GM12878 (cell line): Measurements from ENCODE around the gene SYNDIG1.

ENCODE experiments used
- CBX5 ChIP-seq: sonication (generic); IDR thresholded peaks from 2 replicates; pipeline ENCODE4 v1.6.1; 2016; ENCODE audit warnings: low read depth, moderate library complexity, mild to moderate bottlenecking, inconsistent platforms
- CTCF ChIP-seq, 3 experiments: IDR thresholded peaks in 2 of 3; conservative IDR thresholded peaks in 1 of 3; 2 replicates each; pipeline ENCODE4 v1.5.1; 2011; ENCODE audit warnings: low read depth in 3 of 3, low read length in 3 of 3, mild to moderate bottlenecking in 3 of 3, control low read depth in 2 of 3, moderate library complexity in 2 of 3, inconsistent platforms in 1 of 3, mixed read lengths in 1 of 3; ENCODE audit not compliant: control insufficient read depth in 2 of 3, insufficient read depth in 1 of 3; ENCODE audit errors: extremely low read depth in 1 of 3
- EP300 ChIP-seq, 2 experiments: fragments of 150-350 bp in 1 of 2; IDR thresholded peaks; 2 replicates each; pipeline ENCODE4 v1.6.1; 2011 to 2012; ENCODE audit warnings: low read depth in 2 of 2, low read length in 2 of 2, borderline replicate concordance in 1 of 2, improper control_type of control experiment in 1 of 2, inconsistent platforms in 1 of 2; ENCODE audit not compliant: control insufficient read depth in 1 of 2
- EZH2 ChIP-seq: IDR thresholded peaks from 2 replicates; pipeline ENCODE4 v1.6.1; 2012; ENCODE audit warnings: low read depth, mild to moderate bottlenecking, control low read depth, inconsistent platforms, low read length, borderline replicate concordance; ENCODE audit not compliant: control insufficient read depth
- HDAC6 ChIP-seq: fragments of 200-600 bp; sonication (generic); IDR thresholded peaks from one replicate; pipeline ENCODE4 v1.8.0; 2017; ENCODE audit warnings: antibody characterized with exemption; ENCODE audit not compliant: unreplicated experiment
- MAX ChIP-seq: IDR thresholded peaks from 2 replicates; pipeline ENCODE4 v1.6.1; 2012; ENCODE audit warnings: low read depth, low read length, improper control_type of control experiment
- MYC ChIP-seq: IDR thresholded peaks from 2 replicates; pipeline ENCODE4 v1.6.1; 2011; ENCODE audit warnings: mild to moderate bottlenecking, low read length, moderate library complexity, inconsistent platforms; ENCODE audit not compliant: insufficient read depth, insufficient replicate concordance, insufficient read length, severe bottlenecking
- NRF1 ChIP-seq: conservative IDR thresholded peaks from 2 replicates; pipeline ENCODE4 v1.6.1; 2011; ENCODE audit warnings: mild to moderate bottlenecking, low read depth, low read length, improper control_type of control experiment
- RAD51 ChIP-seq: fragments of 450-650 bp; IDR thresholded peaks from 2 replicates; pipeline ENCODE4 v1.6.1; 2016; ENCODE audit warnings: moderate library complexity, mild to moderate bottlenecking, inconsistent platforms
- RFX5 ChIP-seq: IDR thresholded peaks from 2 replicates; pipeline ENCODE4 v1.6.1; 2011; ENCODE audit warnings: low read depth, low read length, improper control_type of control experiment
- SIN3A ChIP-seq: IDR thresholded peaks from 2 replicates; pipeline ENCODE4 v1.6.1; 2012; ENCODE audit warnings: low read depth, low read length, improper control_type of control experiment
- STAT3 ChIP-seq: IDR thresholded peaks from 2 replicates; pipeline ENCODE4 v1.6.1; 2011; ENCODE audit warnings: low read depth, low read length, improper control_type of control experiment
- TAF1 ChIP-seq: IDR thresholded peaks from 2 replicates; pipeline ENCODE4 v1.6.1; 2011; ENCODE audit warnings: mild to moderate bottlenecking, low read depth, low read length, borderline replicate concordance

GRCh38 chr20:24470746-24471582, 1.5 kb downstream of the SYNDIG1 start:
- TF ChIP-seq HDAC6 = no peak
- no peak for TF ChIP-seq EZH2
- no peak for TF ChIP-seq CTCF (IDR thresholded peaks at IDR 0.05 in 2 of 3, conservative IDR thresholded peaks at IDR 0.05 in 1 of 3; ENCODE audit: control insufficient read depth in 2 of 3, extremely low read depth in 1 of 3, insufficient read depth in 1 of 3, low read depth in 3 of 3, low read length in 3 of 3)
- no peak for TF ChIP-seq NRF1
- no peak for TF ChIP-seq CBX5
- TF ChIP-seq RFX5 = no peak
- TF ChIP-seq RAD51 = no peak
- no peak for TF ChIP-seq MYC
- TF ChIP-seq STAT3 = no peak
- TF ChIP-seq TAF1 = no peak
- TF ChIP-seq SIN3A = no peak
- TF ChIP-seq MAX = no peak
- TF ChIP-seq EP300 (IDR thresholded peaks at IDR 0.05; ENCODE audit: borderline replicate concordance in 1 of 2, control insufficient read depth in 1 of 2, low read depth in 2 of 2, low read length in 2 of 2) = no peak
